Activated CD4-positive, alpha-beta memory T cell treated with anti-CD3 and anti-CD28 coated beads for 36 hours (primary cell): ENCODE data around the gene JOSD1. TPM values are rescaled to one million over a fixed set of nuclear protein-coding genes. Genes with fewer than 3 reads are reported as not detected.
A peak's percentile ranks its signal among the peaks of the same experiment; 100 is the strongest.

Source experiments
- CTCF ChIA-PET: fragments of 350-600 bp; sonication (Branson Sonifier 250); formaldehyde crosslinking; loops from one replicate; lab custom pipeline; 2021; ENCODE audit warnings: antibody characterized with exemption, inconsistent platforms; lab: Charles Lee
- POLR2A ChIA-PET: fragments of 350-600 bp; sonication (Branson Sonifier 250); formaldehyde crosslinking; loops from one replicate; lab custom pipeline; 2021; ENCODE audit warnings: antibody characterized with exemption; lab: Charles Lee
- DNase-seq: peaks from one replicate; pipeline ENCODE4 v3.0.0-alpha.2; 2020
- H3K27ac Mint-ChIP-seq: one replicate; pipeline ENCODE4 v1.8.0; 2021; ENCODE audit warnings: mixed read lengths
- H3K27me3 Mint-ChIP-seq: one replicate; pipeline ENCODE4 v1.8.0; 2021; ENCODE audit warnings: mixed read lengths
- H3K36me3 Mint-ChIP-seq: one replicate; pipeline ENCODE4 v1.8.0; 2021; ENCODE audit warnings: mixed read lengths
- H3K4me1 Mint-ChIP-seq: one replicate; pipeline ENCODE4 v1.8.0; 2021; ENCODE audit warnings: low read depth, mixed read lengths
- H3K4me3 Mint-ChIP-seq: one replicate; pipeline ENCODE4 v1.8.0; 2021; ENCODE audit warnings: mild to moderate bottlenecking, mixed read lengths
- H3K9me3 Mint-ChIP-seq: one replicate; pipeline ENCODE4 v1.8.0; 2021; ENCODE audit warnings: mixed read lengths
- intact Hi-C: fragments of 100-400 bp; cut with micrococcal nuclease; formaldehyde crosslinking; loops from one replicate; pipeline ENCODE4 v1.15.1; 2023
- total RNA-seq, 2 experiments: library from RNA; stranded (reverse); gene quantifications; one replicate each; pipeline ENCODE4 v1.2.3, GENCODE V29; 2021

Gene JOSD1
- total RNA-seq, 2 experiments from 2014 or later = 71.8 to 78.4 TPM

GRCh38 chr22:38739300-38740055, 38.7 kb upstream of the JOSD1 start:
- Mint-ChIP-seq H3K36me3 (peaks cover 69% of the 10 kb centered on the region), H3K27me3 (no peaks in the 10 kb centered on the region), H3K9me3 (no peaks in the 10 kb centered on the region), H3K4me1 (peaks cover 31% of the 10 kb centered on the region), H3K27ac (peak overlapping the region; percentile 54), H3K4me3 (no peak overlapping the region)
- ChIA-PET CTCF (interaction anchor here (1.1 kb wide), 1 partner anchor 29 kb away, joined by 3 read pairs; no protein-coding TSS in a partner anchor), POLR2A (interaction anchor here (1.8 kb wide), 1 partner anchor 12 kb away, joined by 7 read pairs; no protein-coding TSS in a partner anchor)
- no peak for DNase-seq
- intact Hi-C loops = no loop called here

- peaks cover 39% of the 10 kb centered on the region for H3K4me1 Mint-ChIP-seq
- H3K36me3 Mint-ChIP-seq = peaks cover 72% of the 10 kb centered on the region
- DNase-seq = no peak
- ChIA-PET CTCF (interaction anchor here (0.6 kb wide), 1 partner anchor 105 kb away, joined by 3 read pairs; the partner anchor contains the start of gene NPTXR), POLR2A (interaction anchor here (1.8 kb wide), 2 partner anchors 9 to 13 kb away, joined by 5 to 7 read pairs; no protein-coding TSS in a partner anchor)
- intact Hi-C loops = no loop called here
- no peaks in the 10 kb centered on the region for H3K9me3 Mint-ChIP-seq
- peak overlapping the region; percentile 38 for H3K27ac Mint-ChIP-seq
- no peaks in the 10 kb centered on the region for H3K27me3 Mint-ChIP-seq
- no peak overlapping the region for H3K4me3 Mint-ChIP-seq
These were observed 37.8 kb upstream of the JOSD1 start for GRCh38 chr22:38738475-38739070.

- Mint-ChIP-seq H3K27ac (peak overlapping the region; percentile 46), H3K9me3 (no peaks in the 10 kb centered on the region), H3K27me3 (no peaks in the 10 kb centered on the region), H3K36me3 (peaks cover 68% of the 10 kb centered on the region), H3K4me1 (peaks cover 44% of the 10 kb centered on the region), H3K4me3 (peak overlapping the region; percentile 10)
- intact Hi-C loops = loop anchor here (2.0 kb wide), 1 partner anchor 17 kb away; the partner anchor contains the start of gene SUN2
- CTCF ChIA-PET = interaction anchor here (0.6 to 1.0 kb wide), 3 partner anchors 12 to 106 kb away, joined by 3 to 6 read pairs (median 3); partner anchors contain the start of gene NPTXR
- no peak for DNase-seq
- POLR2A ChIA-PET = interaction anchor here (0.9 to 1.8 kb wide), 3 partner anchors 9 to 14 kb away, joined by 3 to 7 read pairs (median 5); no protein-coding TSS in a partner anchor
These were observed 36.7 kb upstream of the JOSD1 start for GRCh38 chr22:38737302-38738060.

GRCh38 chr22:38736257-38736570, 35.5 kb upstream of the JOSD1 start:
- Mint-ChIP-seq H3K4me1 (peaks cover 42% of the 10 kb centered on the region), H3K27ac (peak overlapping the region; percentile 46), H3K27me3 (no peaks in the 10 kb centered on the region), H3K9me3 (no peaks in the 10 kb centered on the region), H3K36me3 (peaks cover 56% of the 10 kb centered on the region), H3K4me3 (no peak overlapping the region)
- POLR2A ChIA-PET = interaction anchor here (0.9 to 3.7 kb wide), 3 partner anchors 14 to 20 kb away, joined by 3 to 17 read pairs (median 3); partner anchors contain the start of gene SUN2
- CTCF ChIA-PET = interaction anchor here (1.1 to 4.5 kb wide), 3 partner anchors 11 to 15 kb away, joined by 4 to 28 read pairs (median 5); no protein-coding TSS in a partner anchor
- intact Hi-C loops = loop anchor here (2.0 kb wide), 1 partner anchor 19 kb away; the partner anchor contains the start of gene SUN2
- no peak for DNase-seq

- CTCF ChIA-PET = interaction anchor here (1.1 to 4.5 kb wide), 6 partner anchors 11 to 33 kb away, joined by 4 to 28 read pairs (median 10); no protein-coding TSS in a partner anchor
- Mint-ChIP-seq H3K27ac (peak overlapping the region; percentile 46), H3K4me1 (peaks cover 42% of the 10 kb centered on the region), H3K9me3 (no peaks in the 10 kb centered on the region), H3K4me3 (no peak overlapping the region), H3K27me3 (no peaks in the 10 kb centered on the region), H3K36me3 (peaks cover 52% of the 10 kb centered on the region)
- DNase-seq = no peak
- POLR2A ChIA-PET = interaction anchor here (0.9 to 3.7 kb wide), 5 partner anchors 14 to 30 kb away, joined by 3 to 17 read pairs (median 3); partner anchors contain the start of genes GTPBP1 and SUN2
- intact Hi-C loops = loop anchor here (2.0 kb wide), 1 partner anchor 19 kb away; the partner anchor contains the start of gene SUN2
These were observed 34.9 kb upstream of the JOSD1 start for GRCh38 chr22:38735465-38736256.

- peaks cover 42% of the 10 kb centered on the region for H3K4me1 Mint-ChIP-seq
- intact Hi-C loops = no loop called here
- peaks cover 54% of the 10 kb centered on the region for H3K36me3 Mint-ChIP-seq
- H3K4me3 Mint-ChIP-seq = no peak overlapping the region
- POLR2A ChIA-PET = interaction anchor here (0.9 to 3.7 kb wide), 6 partner anchors 13 to 29 kb away, joined by 3 to 17 read pairs (median 4); partner anchors contain the start of genes GTPBP1 and SUN2
- H3K9me3 Mint-ChIP-seq = no peaks in the 10 kb centered on the region
- H3K27me3 Mint-ChIP-seq = no peaks in the 10 kb centered on the region
- peak overlapping the region; percentile 46 for H3K27ac Mint-ChIP-seq
- CTCF ChIA-PET = interaction anchor here (0.6 to 4.5 kb wide), 10 partner anchors 8 to 108 kb away, joined by 3 to 33 read pairs (median 9); no protein-coding TSS in a partner anchor
- DNase-seq = no peak
These were observed 34.4 kb upstream of the JOSD1 start for GRCh38 chr22:38735126-38735464.

GRCh38 chr22:38734421-38735100, 33.8 kb upstream of the JOSD1 start:
- no peak overlapping the region for H3K4me3 Mint-ChIP-seq
- CTCF ChIA-PET = interaction anchor here (0.6 to 4.5 kb wide), 17 partner anchors 9 to 116 kb away, joined by 3 to 33 read pairs (median 7); partner anchors contain the start of genes NPTXR and TOMM22
- no peaks in the 10 kb centered on the region for H3K27me3 Mint-ChIP-seq
- no peak for DNase-seq
- H3K27ac Mint-ChIP-seq = peak overlapping the region; percentile 46
- peaks cover 53% of the 10 kb centered on the region for H3K36me3 Mint-ChIP-seq
- POLR2A ChIA-PET = interaction anchor here (0.5 to 3.7 kb wide), 7 partner anchors 8 to 29 kb away, joined by 3 to 17 read pairs (median 5); partner anchors contain the start of gene GTPBP1
- H3K9me3 Mint-ChIP-seq = no peaks in the 10 kb centered on the region
- H3K4me1 Mint-ChIP-seq = peaks cover 42% of the 10 kb centered on the region
- intact Hi-C loops = no loop called here

- Mint-ChIP-seq H3K4me1 (peaks cover 40% of the 10 kb centered on the region), H3K27me3 (no peaks in the 10 kb centered on the region), H3K9me3 (no peaks in the 10 kb centered on the region), H3K36me3 (peaks cover 55% of the 10 kb centered on the region), H3K4me3 (no peak overlapping the region), H3K27ac (peak overlapping the region; percentile 46)
- intact Hi-C loops = no loop called here
- CTCF ChIA-PET = interaction anchor here (0.7 to 4.5 kb wide), 19 partner anchors 9 to 117 kb away, joined by 3 to 33 read pairs (median 6); partner anchors contain the start of genes NPTXR and TOMM22
- no peak for DNase-seq
- POLR2A ChIA-PET = interaction anchor here (0.5 to 3.7 kb wide), 6 partner anchors 8 to 28 kb away, joined by 3 to 17 read pairs (median 6); partner anchors contain the start of gene GTPBP1
These were observed 33.1 kb upstream of the JOSD1 start for GRCh38 chr22:38733724-38734381.

GRCh38 chr22:38733329-38733723, 32.6 kb upstream of the JOSD1 start:
- H3K4me3 Mint-ChIP-seq = peak overlapping the region; percentile 29
- ChIA-PET POLR2A (interaction anchor here (1.6 to 3.7 kb wide), 3 partner anchors 9 to 28 kb away, joined by 5 to 17 read pairs (median 6); partner anchors contain the start of gene GTPBP1), CTCF (interaction anchor here (0.7 to 4.5 kb wide), 19 partner anchors 9 to 110 kb away, joined by 3 to 33 read pairs (median 6); partner anchors contain the start of genes NPTXR and TOMM22)
- peaks cover 39% of the 10 kb centered on the region for H3K4me1 Mint-ChIP-seq
- DNase-seq = peak; percentile 63
- intact Hi-C loops = no loop called here
- H3K27me3 Mint-ChIP-seq = no peaks in the 10 kb centered on the region
- H3K27ac Mint-ChIP-seq = peak overlapping the region; percentile 46
- no peaks in the 10 kb centered on the region for H3K9me3 Mint-ChIP-seq
- peaks cover 57% of the 10 kb centered on the region for H3K36me3 Mint-ChIP-seq
